ENCODE data around the gene ANKDD1A.

Gene ANKDD1A

GRCh38 chr15:64911311-64912186 is at the start of gene ANKDD1A:
Gene ANKDD1A, plus strand, starts transcription at chr15:64911902. Its CDS starts 29 bp downstream, at chr15:64911931.
- Histone ChIP-seq H3K79me2 (ENCODE audit: insufficient read depth, low read length) (no peaks in the 10 kb centered on the region), H3K27me3 (ENCODE audit: low read length) (no peaks in the 10 kb centered on the region), H3K4me3 (ENCODE audit: insufficient read depth, low read length, poor library complexity, severe bottlenecking) (peak within 1 kb of the TSS; percentile 46), H3K9me3 (ENCODE audit: insufficient read depth, low read length) (no peaks in the 10 kb centered on the region), H3K9me2 (replicated peaks; ENCODE audit: insufficient read depth, low read length) (no peaks in the 10 kb centered on the region), H3K27ac (ENCODE audit: low read depth, low read length) (no peak within 1 kb of the TSS), H2AFZ (ENCODE audit: low read depth, low read length, severe bottlenecking) (peak within 1 kb of the TSS; percentile 74), H3K4me2 (ENCODE audit: low read depth, low read length, poor library complexity, severe bottlenecking) (peak within 1 kb of the TSS; percentile 42), H3F3A (ENCODE audit: insufficient read depth) (0 out of 2 replicates have a peak, but pooled peaks cover 4% of the 10 kb centered on the region), H3K36me3 (ENCODE audit: low read length) (no peaks in the 10 kb centered on the region), H3K9ac (ENCODE audit: low read length) (peak within 1 kb of the TSS; percentile 24; the same call in 1 of the 2 replicates), H4K20me1 (ENCODE audit: low read depth, low read length) (no peaks in the 10 kb centered on the region)
- no peak for TF ChIP-seq EZH2phosphoT487 (conservative IDR thresholded peaks at IDR 0.05; ENCODE audit: low read length)
- TF ChIP-seq, protein P1, sequence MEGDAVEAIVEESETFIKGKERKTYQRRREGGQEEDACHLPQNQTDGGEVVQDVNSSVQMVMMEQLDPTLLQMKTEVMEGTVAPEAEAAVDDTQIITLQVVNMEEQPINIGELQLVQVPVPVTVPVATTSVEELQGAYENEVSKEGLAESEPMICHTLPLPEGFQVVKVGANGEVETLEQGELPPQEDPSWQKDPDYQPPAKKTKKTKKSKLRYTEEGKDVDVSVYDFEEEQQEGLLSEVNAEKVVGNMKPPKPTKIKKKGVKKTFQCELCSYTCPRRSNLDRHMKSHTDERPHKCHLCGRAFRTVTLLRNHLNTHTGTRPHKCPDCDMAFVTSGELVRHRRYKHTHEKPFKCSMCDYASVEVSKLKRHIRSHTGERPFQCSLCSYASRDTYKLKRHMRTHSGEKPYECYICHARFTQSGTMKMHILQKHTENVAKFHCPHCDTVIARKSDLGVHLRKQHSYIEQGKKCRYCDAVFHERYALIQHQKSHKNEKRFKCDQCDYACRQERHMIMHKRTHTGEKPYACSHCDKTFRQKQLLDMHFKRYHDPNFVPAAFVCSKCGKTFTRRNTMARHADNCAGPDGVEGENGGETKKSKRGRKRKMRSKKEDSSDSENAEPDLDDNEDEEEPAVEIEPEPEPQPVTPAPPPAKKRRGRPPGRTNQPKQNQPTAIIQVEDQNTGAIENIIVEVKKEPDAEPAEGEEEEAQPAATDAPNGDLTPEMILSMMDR (IDR thresholded peaks at IDR 0.05; ENCODE audit: insufficient read depth, low read length, poor library complexity, severe bottlenecking), result no peak

GRCh38 chr15:64861960-64862359 is 49.7 kb upstream of the ANKDD1A start:
- Histone ChIP-seq H3F3A (ENCODE audit: insufficient read depth) (no peaks in the 10 kb centered on the region), H3K36me3 (ENCODE audit: low read length) (no peaks in the 10 kb centered on the region), H3K79me2 (ENCODE audit: insufficient read depth, low read length) (no peaks in the 10 kb centered on the region), H3K9ac (ENCODE audit: low read length) (no peak overlapping the region), H3K4me2 (ENCODE audit: low read depth, low read length, poor library complexity, severe bottlenecking) (no peak overlapping the region), H3K27ac (ENCODE audit: low read depth, low read length) (no peak overlapping the region), H4K20me1 (ENCODE audit: low read depth, low read length) (no peaks in the 10 kb centered on the region), H3K9me3 (ENCODE audit: insufficient read depth, low read length) (no peaks in the 10 kb centered on the region), H3K4me3 (ENCODE audit: insufficient read depth, low read length, poor library complexity, severe bottlenecking) (no peak overlapping the region), H2AFZ (ENCODE audit: low read depth, low read length, severe bottlenecking) (no peak overlapping the region), H3K9me2 (replicated peaks; ENCODE audit: insufficient read depth, low read length) (no peaks in the 10 kb centered on the region), H3K27me3 (ENCODE audit: low read length) (no peaks in the 10 kb centered on the region)
- no peak for TF ChIP-seq EZH2phosphoT487 (conservative IDR thresholded peaks at IDR 0.05; ENCODE audit: low read length)
- TF ChIP-seq, protein P1 (IDR thresholded peaks at IDR 0.05; ENCODE audit: insufficient read depth, low read length, poor library complexity, severe bottlenecking), result no peak

GRCh38 chr15:64862408-64862807 is 49.3 kb upstream of the ANKDD1A start:
- TF ChIP-seq, protein P1 (IDR thresholded peaks at IDR 0.05; ENCODE audit: insufficient read depth, low read length, poor library complexity, severe bottlenecking), result no peak
- TF ChIP-seq EZH2phosphoT487 (conservative IDR thresholded peaks at IDR 0.05; ENCODE audit: low read length), result no peak
- no peaks in the 10 kb centered on the region for H3K9me2 ChIP-seq (replicated peaks; ENCODE audit: insufficient read depth, low read length)
- no peak overlapping the region for H2AFZ ChIP-seq (ENCODE audit: low read depth, low read length, severe bottlenecking)
- no peaks in the 10 kb centered on the region for H4K20me1 ChIP-seq (ENCODE audit: low read depth, low read length)
- H3K27ac ChIP-seq (ENCODE audit: low read depth, low read length), result no peak overlapping the region
- H3K9ac ChIP-seq (ENCODE audit: low read length), result no peak overlapping the region
- H3K79me2 ChIP-seq (ENCODE audit: insufficient read depth, low read length), result no peaks in the 10 kb centered on the region
- H3K9me3 ChIP-seq (ENCODE audit: insufficient read depth, low read length), result no peaks in the 10 kb centered on the region
- H3K36me3 ChIP-seq (ENCODE audit: low read length), result no peaks in the 10 kb centered on the region
- H3K27me3 ChIP-seq (ENCODE audit: low read length), result no peaks in the 10 kb centered on the region
- no peak overlapping the region for H3K4me2 ChIP-seq (ENCODE audit: low read depth, low read length, poor library complexity, severe bottlenecking)
- H3F3A ChIP-seq (ENCODE audit: insufficient read depth), result no peaks in the 10 kb centered on the region
- no peak overlapping the region for H3K4me3 ChIP-seq (ENCODE audit: insufficient read depth, low read length, poor library complexity, severe bottlenecking)
